ENCODE measurements around the gene PRRX1. TPM values are rescaled to one million over a fixed set of nuclear protein-coding genes. Genes with fewer than 3 reads are reported as not detected.

The PRRX1 gene
- polyA plus RNA-seq, 6 donors from 2014 or later, result not detected

DNA sequence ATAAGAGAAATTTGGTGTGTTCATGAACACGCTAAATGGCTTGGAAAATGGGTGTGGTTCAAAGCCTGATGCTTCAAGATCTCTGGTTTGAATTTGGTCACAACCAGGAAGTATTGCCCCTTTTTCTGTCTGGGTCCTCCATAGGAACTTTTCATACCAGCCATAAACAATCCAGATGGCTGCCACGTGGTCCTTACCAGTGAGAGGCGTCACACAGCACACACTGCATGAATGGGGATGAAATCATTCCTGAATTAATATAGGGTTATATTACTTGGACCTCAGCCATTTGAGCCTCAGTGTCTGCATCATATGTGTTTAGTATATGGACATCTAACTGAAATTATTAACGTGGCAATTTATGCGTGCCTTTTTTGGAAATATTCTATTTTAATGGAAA, 64.0 kb downstream of the PRRX1 start:
- DNase-seq (no peak), ATAC-seq (ENCODE audit: low read depth in 2 of 2) (no peak)
- H3K27me3 Mint-ChIP-seq, result peaks cover 0 to 6% (median 5%) of the 10 kb centered on the region in 3 donors
- no peak overlapping the region for H3K27ac Mint-ChIP-seq
- no peaks in the 10 kb centered on the region for H3K36me3 Mint-ChIP-seq
- H3K4me3 Mint-ChIP-seq, result no peak overlapping the region
- H3K9me3 Mint-ChIP-seq, result no peaks in the 10 kb centered on the region
- no peaks in the 10 kb centered on the region for H3K4me1 Mint-ChIP-seq

DNA sequence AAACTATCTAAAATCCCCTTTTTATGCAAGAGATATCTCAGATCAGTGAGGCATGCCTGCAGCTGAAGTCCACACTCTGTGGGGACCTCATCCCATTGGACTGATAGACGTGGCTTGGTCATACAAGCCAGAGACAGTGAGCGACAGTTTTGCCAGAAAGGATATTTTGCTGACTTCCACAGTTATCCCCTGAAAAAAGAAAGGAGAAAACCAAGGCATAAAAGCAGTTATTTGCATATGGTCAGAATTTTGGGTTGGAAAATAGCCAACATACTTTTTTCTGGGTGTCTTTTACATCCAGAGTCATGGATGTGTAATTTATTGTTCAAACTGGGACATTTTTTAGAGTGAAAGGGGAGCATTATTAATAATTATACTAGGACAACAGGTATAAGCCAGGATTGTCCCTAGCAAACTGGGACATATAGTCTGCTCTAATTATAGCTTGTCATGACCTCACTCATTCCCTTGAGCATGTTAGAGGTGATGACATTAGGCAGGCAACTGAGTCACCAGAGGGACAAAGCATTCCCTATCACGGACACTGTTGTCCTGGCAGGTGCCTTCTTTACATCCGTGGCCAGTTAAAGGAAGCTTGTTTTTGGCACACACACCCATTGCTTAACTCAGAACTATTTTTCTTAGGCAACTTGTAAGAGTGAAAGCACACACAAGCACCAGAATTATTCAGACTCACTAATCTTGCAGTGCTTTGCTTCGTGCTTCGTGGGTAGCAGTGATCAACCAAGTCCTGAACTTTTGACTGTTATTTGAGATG, 65.5 kb downstream of the PRRX1 start:
- H3K4me1 Mint-ChIP-seq, result no peaks in the 10 kb centered on the region
- H3K4me3 Mint-ChIP-seq, result no peak overlapping the region
- ATAC-seq (ENCODE audit: low read depth in 2 of 2) (no peak), DNase-seq (no peak)
- H3K27me3 Mint-ChIP-seq, result peaks cover 0 to 9% (median 5%) of the 10 kb centered on the region in 3 donors
- no peak overlapping the region for H3K27ac Mint-ChIP-seq
- no peaks in the 10 kb centered on the region for H3K9me3 Mint-ChIP-seq
- no peaks in the 10 kb centered on the region for H3K36me3 Mint-ChIP-seq

DNA sequence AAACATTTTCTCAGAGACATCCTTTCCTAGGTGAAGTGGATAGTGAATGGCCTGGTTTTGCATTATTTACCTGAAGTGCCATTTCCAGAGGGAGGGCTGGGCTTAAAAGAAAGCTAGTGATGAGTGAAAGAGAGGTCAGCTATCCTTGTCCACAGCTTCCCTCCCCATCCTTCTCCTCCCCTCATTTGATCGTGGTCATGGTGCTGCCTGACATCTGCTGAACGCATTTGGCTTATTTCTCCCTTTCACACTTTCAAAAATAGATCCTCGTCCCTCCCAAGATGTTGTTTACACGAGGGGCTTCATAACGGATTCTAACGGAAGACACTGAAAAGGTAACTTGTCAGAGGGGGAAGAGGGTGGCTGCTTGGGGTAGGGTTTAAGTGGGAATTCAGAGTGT, 66.1 kb downstream of the PRRX1 start:
- DNase-seq, result no peak
- H3K4me1 Mint-ChIP-seq, result no peaks in the 10 kb centered on the region
- H3K4me3 Mint-ChIP-seq, result no peak overlapping the region
- no peak overlapping the region for H3K27ac Mint-ChIP-seq
- ATAC-seq (ENCODE audit: low read depth in 2 of 2), result no peak
- peaks cover 0 to 10% (median 5%) of the 10 kb centered on the region in 3 donors for H3K27me3 Mint-ChIP-seq
- H3K9me3 Mint-ChIP-seq, result no peaks in the 10 kb centered on the region
- H3K36me3 Mint-ChIP-seq, result no peaks in the 10 kb centered on the region

DNA sequence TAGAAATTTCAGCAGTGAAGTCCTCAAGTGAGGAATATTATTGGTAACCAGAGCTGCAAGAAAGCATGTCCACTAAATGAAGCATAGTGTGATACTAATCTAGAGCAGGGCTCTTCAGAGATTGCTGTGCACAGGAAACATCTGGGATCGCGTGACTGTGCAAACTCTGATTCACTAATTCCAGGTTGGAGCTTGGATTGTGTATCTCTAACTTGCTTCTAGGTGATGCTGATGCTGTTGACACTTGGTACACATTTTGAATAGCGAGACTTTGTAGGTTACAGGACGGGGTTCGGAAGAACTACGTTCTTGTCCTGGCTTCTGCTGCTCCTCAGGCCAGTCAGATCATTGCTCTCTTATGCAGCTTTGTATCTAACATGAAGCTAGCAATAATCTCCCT, 66.5 kb downstream of the PRRX1 start:
- no peak overlapping the region for H3K27ac Mint-ChIP-seq
- H3K27me3 Mint-ChIP-seq, result peaks cover 1 to 10% (median 5%) of the 10 kb centered on the region in 3 donors
- DNase-seq (no peak), ATAC-seq (ENCODE audit: low read depth in 2 of 2) (no peak)
- no peaks in the 10 kb centered on the region for H3K36me3 Mint-ChIP-seq
- no peaks in the 10 kb centered on the region for H3K9me3 Mint-ChIP-seq
- H3K4me3 Mint-ChIP-seq, result no peak overlapping the region
- H3K4me1 Mint-ChIP-seq, result no peaks in the 10 kb centered on the region

DNA sequence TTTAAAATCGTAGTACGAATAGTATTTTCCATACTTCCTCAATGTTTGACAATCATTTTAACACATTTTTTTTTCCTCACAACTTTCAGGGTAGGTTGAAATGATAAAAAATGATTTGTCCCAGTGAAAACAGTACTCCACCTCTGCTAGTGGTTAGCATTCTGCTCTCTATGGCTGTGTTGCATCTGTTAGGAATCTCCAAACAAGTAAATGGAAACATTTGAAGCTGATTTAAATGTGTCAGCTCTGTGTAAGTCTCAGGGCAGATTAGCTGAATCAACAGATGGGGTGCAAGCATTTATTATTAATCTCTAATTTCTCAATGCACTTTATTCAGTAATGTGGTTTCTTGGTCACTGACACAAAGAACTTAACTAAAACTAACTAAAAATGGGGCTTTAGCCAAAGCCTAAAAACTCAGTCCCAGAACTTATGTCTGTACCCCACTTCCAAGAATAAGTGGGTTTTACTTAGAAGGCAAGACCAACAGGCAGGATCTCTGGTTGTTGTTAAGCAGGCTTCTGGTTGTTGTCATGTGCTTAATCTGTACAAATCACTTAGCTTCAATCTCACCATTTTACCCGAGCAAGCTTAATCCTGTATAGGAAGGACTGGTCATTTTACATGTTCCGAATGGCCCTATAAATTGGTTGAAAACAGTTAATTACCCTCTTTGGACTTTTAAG, 67.8 kb downstream of the PRRX1 start:
- DNase-seq, result no peak
- Mint-ChIP-seq H3K9me3 (no peaks in the 10 kb centered on the region), H3K4me1 (no peaks in the 10 kb centered on the region)

DNA sequence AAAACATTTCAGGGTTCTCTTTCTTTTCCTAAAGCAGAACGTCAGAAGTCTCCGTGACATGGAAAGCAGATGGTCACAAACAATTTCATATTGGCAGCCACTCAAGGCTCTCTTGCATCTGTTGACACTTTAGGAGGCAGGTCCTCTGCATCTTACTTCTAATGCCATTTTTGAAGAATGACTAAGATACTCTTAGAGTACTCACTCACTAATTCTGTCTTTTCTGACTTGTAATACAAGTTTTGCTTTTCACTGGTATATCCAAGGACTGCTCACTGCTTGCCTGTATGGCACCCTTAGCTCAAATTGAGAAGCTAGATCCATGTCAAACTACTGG, 68.3 kb downstream of the PRRX1 start:
- no peak for ATAC-seq (ENCODE audit: low read depth in 2 of 2)

More for the DNA sequence above, 67.8 kb downstream of the PRRX1 start:
- Mint-ChIP-seq H3K4me3 (no peak overlapping the region), H3K27ac (no peak overlapping the region), H3K36me3 (no peaks in the 10 kb centered on the region), H3K27me3 (peaks cover 12 to 21% (median 13%) of the 10 kb centered on the region in 3 donors)
- no peak for ATAC-seq (ENCODE audit: low read depth in 2 of 2)

DNA sequence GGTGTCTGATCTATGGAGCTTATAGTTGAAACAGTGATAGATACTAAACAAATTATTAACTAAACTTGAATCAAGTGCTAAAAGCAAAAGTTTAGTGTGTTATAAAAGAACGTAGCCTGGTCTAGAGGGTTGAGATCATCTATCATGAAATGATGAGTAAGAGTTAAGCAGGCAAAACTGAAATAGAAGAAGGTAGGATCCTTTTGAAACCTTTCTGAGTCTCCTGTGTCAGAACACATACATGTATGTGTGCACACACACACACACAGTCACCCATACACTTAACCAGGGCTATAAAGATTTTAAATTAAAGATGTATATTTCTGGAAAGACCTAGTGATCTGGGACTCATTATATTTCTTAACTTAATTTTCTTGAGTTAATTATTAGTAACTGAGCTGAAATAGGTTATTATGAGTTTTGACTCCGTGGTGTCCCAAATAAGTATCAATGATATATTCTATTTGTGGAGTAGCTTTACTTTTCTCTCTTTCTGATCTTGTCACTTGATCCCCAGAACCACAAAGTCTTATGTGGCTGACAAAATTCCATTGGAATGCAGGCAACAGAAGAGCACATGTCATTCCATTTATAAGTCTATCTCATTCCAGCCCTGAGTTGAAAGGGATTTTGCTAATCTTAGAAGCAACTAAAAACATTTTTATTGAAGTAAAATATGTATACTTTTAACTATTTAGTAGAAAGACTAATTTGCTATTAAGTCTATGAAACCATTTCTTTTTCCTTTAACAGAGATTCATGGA, 70.7 kb downstream of the PRRX1 start:
- H3K36me3 Mint-ChIP-seq, result no peaks in the 10 kb centered on the region
- H3K27ac Mint-ChIP-seq, result no peak overlapping the region
- peaks cover 0 to under 1% (median 0%) of the 10 kb centered on the region in 7 donors for H3K9me3 Mint-ChIP-seq
- no peak for ATAC-seq (ENCODE audit: low read depth in 2 of 2)
- H3K4me3 Mint-ChIP-seq, result no peak overlapping the region
- peaks cover 13 to 23% (median 23%) of the 10 kb centered on the region in 3 donors for H3K27me3 Mint-ChIP-seq
- DNase-seq, result no peak
- no peaks in the 10 kb centered on the region for H3K4me1 Mint-ChIP-seq

More for the DNA sequence above, 68.3 kb downstream of the PRRX1 start:
- Mint-ChIP-seq H3K36me3 (no peaks in the 10 kb centered on the region), H3K4me1 (no peaks in the 10 kb centered on the region), H3K27me3 (peaks cover 12 to 23% (median 15%) of the 10 kb centered on the region in 3 donors), H3K4me3 (no peak overlapping the region), H3K9me3 (no peaks in the 10 kb centered on the region), H3K27ac (no peak overlapping the region)
- DNase-seq, result no peak

DNA sequence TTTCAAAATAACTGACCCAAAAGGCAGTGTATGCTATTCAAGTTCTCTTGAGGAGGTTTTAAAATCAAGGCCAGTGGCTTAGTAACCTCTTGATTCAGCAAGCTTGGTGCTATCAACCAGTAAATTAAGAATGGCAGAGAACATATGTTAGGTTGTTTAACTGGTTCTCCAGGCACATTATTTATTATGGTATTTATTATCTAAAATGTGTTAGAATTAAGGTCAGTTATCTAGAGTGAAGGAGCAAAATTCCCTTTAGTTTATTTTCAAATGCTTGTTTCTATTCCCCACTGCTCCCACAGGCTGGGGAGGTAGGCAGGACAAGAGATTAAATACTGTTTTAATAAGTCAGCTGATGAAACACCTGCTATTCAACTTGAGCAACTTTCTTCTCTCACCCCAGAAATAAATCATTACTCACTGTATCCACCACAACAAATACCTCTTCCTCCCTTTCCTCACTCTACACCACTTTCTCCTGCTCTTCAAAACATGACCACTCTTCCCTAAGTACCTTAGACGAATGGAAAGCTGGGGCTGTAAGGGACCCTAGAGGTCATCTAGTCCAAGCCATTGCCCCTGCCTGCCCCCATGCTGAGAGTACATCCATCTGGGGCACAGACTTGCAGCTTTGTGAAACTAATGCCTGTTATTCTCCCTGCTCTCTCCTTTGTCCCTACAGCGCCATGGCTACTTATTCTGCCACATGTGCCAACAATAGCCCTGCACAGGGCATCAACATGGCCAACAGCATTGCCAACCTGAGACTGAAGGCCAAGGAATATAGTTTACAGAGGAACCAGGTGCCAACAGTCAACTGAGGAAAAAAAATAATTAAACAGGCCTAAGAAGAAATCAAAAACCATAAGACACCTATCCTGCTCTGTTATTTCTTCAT, 71.7 kb downstream of the PRRX1 start:
- peaks cover 13 to 24% (median 23%) of the 10 kb centered on the region in 3 donors for H3K27me3 Mint-ChIP-seq
- peaks cover 0 to 6% (median 2%) of the 10 kb centered on the region in 7 donors for H3K9me3 Mint-ChIP-seq
- ATAC-seq (ENCODE audit: low read depth in 2 of 2), result no peak
- no peak overlapping the region for H3K27ac Mint-ChIP-seq
- DNase-seq, result no peak
- H3K4me1 Mint-ChIP-seq, result no peaks in the 10 kb centered on the region
- H3K4me3 Mint-ChIP-seq, result no peak overlapping the region
- H3K36me3 Mint-ChIP-seq, result no peaks in the 10 kb centered on the region

DNA sequence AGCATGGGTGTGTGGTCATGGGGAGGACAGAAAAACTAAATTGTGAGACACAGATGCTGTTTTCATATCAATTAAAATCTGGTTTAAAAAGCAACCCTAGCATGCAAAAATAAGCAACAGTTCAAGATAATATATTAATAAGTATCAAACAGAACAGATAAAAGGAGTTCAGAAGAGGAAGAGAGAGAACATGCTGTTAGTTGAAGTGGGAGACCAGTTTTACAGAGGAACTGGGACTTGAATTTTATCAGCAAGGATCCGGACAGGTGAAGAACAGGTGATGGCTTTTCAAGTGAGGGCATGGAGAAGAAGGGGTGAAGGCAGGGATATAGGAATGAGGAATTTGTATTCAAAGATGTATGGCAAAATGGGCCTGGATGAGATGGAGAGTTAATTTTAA, 75.9 kb downstream of the PRRX1 start:
- H3K36me3 Mint-ChIP-seq, result peaks cover 0 to 5% of the 10 kb centered on the region in 2 donors
- no peak for ATAC-seq (ENCODE audit: low read depth in 2 of 2)
- peaks cover 13 to 23% (median 16%) of the 10 kb centered on the region in 3 donors for H3K27me3 Mint-ChIP-seq
- H3K4me3 Mint-ChIP-seq, result no peak overlapping the region
- peaks cover 12 to 34% (median 20%) of the 10 kb centered on the region in 7 donors for H3K9me3 Mint-ChIP-seq
- no peak for DNase-seq
- H3K27ac Mint-ChIP-seq, result no peak overlapping the region
- no peaks in the 10 kb centered on the region for H3K4me1 Mint-ChIP-seq

DNA sequence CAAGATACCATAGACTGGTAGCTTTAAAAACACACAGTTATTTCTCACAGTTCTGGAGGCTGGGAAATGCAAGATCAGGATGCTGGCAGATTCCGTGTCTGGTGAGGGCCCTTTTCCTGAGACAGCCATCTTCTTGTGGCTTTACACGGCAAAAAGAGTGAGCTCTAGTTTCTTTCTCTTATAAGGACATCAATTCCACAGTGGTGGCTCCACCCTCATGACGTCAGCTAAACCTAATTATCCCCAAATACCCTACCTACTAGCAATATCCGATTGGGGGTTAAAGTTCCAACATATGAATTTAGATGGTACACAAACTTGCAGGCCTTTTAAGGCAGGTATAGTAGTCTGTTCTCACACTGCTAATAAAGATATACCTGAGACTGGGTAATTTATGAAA, 77.7 kb downstream of the PRRX1 start:
- peaks cover 0 to 5% of the 10 kb centered on the region in 2 donors for H3K36me3 Mint-ChIP-seq
- H3K27me3 Mint-ChIP-seq, result peaks cover 6 to 10% (median 6%) of the 10 kb centered on the region in 3 donors
- ATAC-seq (ENCODE audit: low read depth in 2 of 2) (no peak), DNase-seq (no peak)
- H3K4me3 Mint-ChIP-seq, result no peak overlapping the region
- H3K9me3 Mint-ChIP-seq, result peaks cover 12 to 34% (median 21%) of the 10 kb centered on the region in 7 donors
- H3K27ac Mint-ChIP-seq, result peak overlapping the region in 1 of 6 donors; percentile 49
- H3K4me1 Mint-ChIP-seq, result no peaks in the 10 kb centered on the region

DNA sequence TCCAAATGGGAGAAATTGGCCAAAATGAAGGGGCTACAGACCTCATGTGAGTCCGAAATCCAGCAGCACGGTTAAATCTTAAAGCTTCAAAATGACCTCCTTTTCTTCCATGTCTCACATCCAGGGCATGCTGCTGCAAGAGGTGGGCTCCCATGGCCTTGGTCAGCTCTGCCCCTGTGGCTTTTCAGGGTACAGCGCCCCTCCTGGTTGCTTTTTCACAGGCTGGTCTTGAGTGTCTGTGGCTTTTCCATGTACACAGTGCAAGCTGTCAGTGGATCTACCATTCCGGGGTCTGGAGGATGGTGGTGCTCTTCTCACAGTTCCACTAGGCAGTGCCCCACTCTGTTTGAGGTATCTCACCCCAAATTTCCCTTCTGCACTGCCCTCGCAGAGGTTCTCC, 78.7 kb downstream of the PRRX1 start:
- ATAC-seq (ENCODE audit: low read depth in 2 of 2), result no peak
- H3K9me3 Mint-ChIP-seq, result peaks cover 12 to 34% (median 22%) of the 10 kb centered on the region in 7 donors
- H3K36me3 Mint-ChIP-seq, result peaks cover 0 to 5% of the 10 kb centered on the region in 2 donors
- peak overlapping the region in 1 of 8 donors; percentile 69 for H3K4me3 Mint-ChIP-seq
- DNase-seq, result no peak
- no peak overlapping the region for H3K27ac Mint-ChIP-seq
- H3K4me1 Mint-ChIP-seq, result no peaks in the 10 kb centered on the region
- H3K27me3 Mint-ChIP-seq, result peaks cover 3 to 7% (median 4%) of the 10 kb centered on the region in 3 donors

DNA sequence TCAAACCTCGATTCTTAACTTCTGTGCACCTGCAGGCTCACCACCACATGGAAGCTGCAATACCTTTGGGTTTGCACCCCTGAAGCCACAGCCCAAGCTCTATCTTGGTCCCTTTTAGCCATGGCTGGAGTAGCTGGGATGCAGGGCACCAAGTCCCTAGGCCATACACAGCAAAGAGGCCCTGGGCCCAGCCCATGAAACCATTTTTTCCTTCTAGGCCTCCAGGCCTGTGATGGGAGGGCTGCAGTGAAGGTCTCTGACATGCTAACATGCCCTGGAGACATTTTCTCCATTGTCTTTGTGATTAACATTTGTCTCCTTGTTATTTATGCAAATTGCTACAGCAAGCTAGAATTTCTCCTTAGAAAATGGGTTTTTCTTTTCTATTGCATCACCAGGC, 79.2 kb downstream of the PRRX1 start:
- no peaks in the 10 kb centered on the region for H3K4me1 Mint-ChIP-seq
- peaks cover 0 to 5% of the 10 kb centered on the region in 2 donors for H3K36me3 Mint-ChIP-seq
- no peak for DNase-seq
- no peak overlapping the region for H3K4me3 Mint-ChIP-seq
- ATAC-seq (ENCODE audit: low read depth in 2 of 2), result no peak
- H3K27ac Mint-ChIP-seq, result no peak overlapping the region
- peaks cover 12 to 34% (median 22%) of the 10 kb centered on the region in 7 donors for H3K9me3 Mint-ChIP-seq
- H3K27me3 Mint-ChIP-seq, result peaks cover 0 to 10% (median 7%) of the 10 kb centered on the region in 3 donors

DNA sequence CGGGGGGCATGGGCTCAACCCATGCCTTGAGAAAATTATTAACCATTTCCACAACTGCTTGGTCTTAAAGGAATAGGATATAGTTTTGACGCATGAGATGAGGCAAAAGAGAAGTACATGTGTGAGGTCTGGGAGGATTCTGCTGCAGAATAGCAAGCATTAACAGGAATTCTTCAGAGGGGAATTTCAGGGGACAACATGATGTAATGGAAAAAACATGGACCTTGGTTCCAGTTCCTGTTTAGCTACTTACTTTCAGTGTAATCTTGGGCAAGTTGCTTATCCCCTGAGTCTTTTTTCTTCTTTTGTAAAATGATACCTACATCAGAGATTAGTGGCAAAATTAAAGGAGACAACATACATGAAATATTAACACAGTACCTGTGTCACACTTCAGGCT, 85.6 kb downstream of the PRRX1 start:
- H3K4me3 Mint-ChIP-seq, result no peak overlapping the region
- DNase-seq, result no peak
- ATAC-seq (ENCODE audit: low read depth in 2 of 2), result no peak
- H3K27me3 Mint-ChIP-seq, result peaks cover 0 to 4% (median 3%) of the 10 kb centered on the region in 3 donors
- no peaks in the 10 kb centered on the region for H3K36me3 Mint-ChIP-seq
- no peaks in the 10 kb centered on the region for H3K4me1 Mint-ChIP-seq
- H3K9me3 Mint-ChIP-seq, result peaks cover 0 to 5% (median 3%) of the 10 kb centered on the region in 7 donors
- no peak overlapping the region for H3K27ac Mint-ChIP-seq
